Measurements from ENCODE around the gene OVOL1. TPM values are rescaled to one million over a fixed set of nuclear protein-coding genes. Genes with fewer than 3 reads are reported as not detected.

OVOL1 gene
- total RNA-seq, 2 experiments from 2014 or later: not detected

GRCh38 chr11:65782816-65783228 lies 4.0 kb upstream of the OVOL1 start:
- no peaks in the 10 kb centered on the region for H3K9me2 ChIP-seq (ENCODE audit: insufficient read depth, low read length)
- no peak overlapping the region for H2AFZ ChIP-seq (ENCODE audit: low read length)
- peaks cover 5% of the 10 kb centered on the region; the same call in 1 of the 2 replicates for H4K20me1 ChIP-seq (ENCODE audit: insufficient read depth, low read length)
- intact Hi-C loops (cut with micrococcal nuclease; ENCODE audit: unreplicated experiment): no loop called here
- POLR2A ChIA-PET: interaction anchor here (0.6 to 1.4 kb wide), 2 partner anchors 10 to 46 kb away, joined by 3 to 4 read pairs; no protein-coding TSS in a partner anchor
- DNase-seq (ENCODE audit: low spot score): no peak
- TF ChIP-seq EZH2phosphoT487 (IDR thresholded peaks at IDR 0.05; ENCODE audit: borderline replicate concordance, low read depth, low read length): no peak
- no peak for TF ChIP-seq CTCF (conservative IDR thresholded peaks at IDR 0.05; ENCODE audit: low read length)
- no TSS peak for BruUV-seq (replicated peaks)
- no peak overlapping the region for H3K4me2 ChIP-seq (ENCODE audit: low read length)
- no peak overlapping the region for H3K27ac ChIP-seq (ENCODE audit: low read depth, low read length, poor library complexity, severe bottlenecking)
- H3K9me3 ChIP-seq (ENCODE audit: low read length): no peaks in the 10 kb centered on the region
- peaks cover 3% of the 10 kb centered on the region; the same call in 1 of the 2 replicates for H3K36me3 ChIP-seq (ENCODE audit: insufficient read depth, low read length)
- no peaks in the 10 kb centered on the region for H3K79me2 ChIP-seq (ENCODE audit: insufficient read depth, low read depth, low read length)
- CTCF ChIA-PET (ENCODE audit: unreplicated experiment): interaction anchor here (1.2 kb wide), 1 partner anchor 35 kb away, joined by 6 read pairs; no protein-coding TSS in a partner anchor
- H3K4me3 ChIP-seq (ENCODE audit: low read depth, low read length, poor library complexity, severe bottlenecking): no peak overlapping the region
- peaks cover 9% of the 10 kb centered on the region for H3K4me1 ChIP-seq (ENCODE audit: insufficient read depth, low read length, poor library complexity, severe bottlenecking)

GRCh38 chr11:65785319-65786007 lies 1.4 kb upstream of the OVOL1 start:
- H3K4me2 ChIP-seq (ENCODE audit: low read length): no peak overlapping the region
- no TSS peak for BruUV-seq (replicated peaks)
- no peak overlapping the region for H3K4me3 ChIP-seq (ENCODE audit: low read depth, low read length, poor library complexity, severe bottlenecking)
- no peak for DNase-seq (ENCODE audit: low spot score)
- no peaks in the 10 kb centered on the region for H3K36me3 ChIP-seq (ENCODE audit: insufficient read depth, low read length)
- no peaks in the 10 kb centered on the region for H3K9me2 ChIP-seq (ENCODE audit: insufficient read depth, low read length)
- no peak overlapping the region for H2AFZ ChIP-seq (ENCODE audit: low read length)
- no peaks in the 10 kb centered on the region for H4K20me1 ChIP-seq (ENCODE audit: insufficient read depth, low read length)
- no peak overlapping the region for H3K27ac ChIP-seq (ENCODE audit: low read depth, low read length, poor library complexity, severe bottlenecking)
- POLR2A ChIA-PET: no interaction called here
- intact Hi-C loops (cut with micrococcal nuclease; ENCODE audit: unreplicated experiment): no loop called here
- CTCF ChIA-PET (ENCODE audit: unreplicated experiment): no interaction called here
- peaks cover 22% of the 10 kb centered on the region for H3K4me1 ChIP-seq (ENCODE audit: insufficient read depth, low read length, poor library complexity, severe bottlenecking)
- TF ChIP-seq EZH2phosphoT487 (IDR thresholded peaks at IDR 0.05; ENCODE audit: borderline replicate concordance, low read depth, low read length) (no peak), CTCF (conservative IDR thresholded peaks at IDR 0.05; ENCODE audit: low read length) (no peak)
- no peaks in the 10 kb centered on the region for H3K79me2 ChIP-seq (ENCODE audit: insufficient read depth, low read depth, low read length)
- no peaks in the 10 kb centered on the region for H3K9me3 ChIP-seq (ENCODE audit: low read length)

Data from OCI-LY7 (cell line).